H1 (cell line): ENCODE data around the gene VPS13D. TPM values are rescaled to one million over a fixed set of nuclear protein-coding genes. Genes with fewer than 3 reads are reported as not detected.

Experiments used
- CHD2 ChIP-seq: IDR thresholded peaks from 2 replicates; pipeline ENCODE4 v1.6.1; 2012; ENCODE audit warnings: low read length, improper control_type of control experiment
- FOSL1 ChIP-seq: IDR thresholded peaks from 2 replicates; pipeline ENCODE4 v1.6.1; 2011; ENCODE audit warnings: mild to moderate bottlenecking, low read depth, low read length, moderate library complexity; ENCODE audit not compliant: insufficient read depth
- GTF2F1 ChIP-seq: IDR thresholded peaks from 2 replicates; pipeline ENCODE4 v1.6.1; 2012; ENCODE audit warnings: low read depth, low read length, improper control_type of control experiment, borderline replicate concordance
- MAFK ChIP-seq: IDR thresholded peaks from 2 replicates; pipeline ENCODE4 v1.6.1; 2012; ENCODE audit warnings: low read depth, mild to moderate bottlenecking, improper control_type of control experiment, low read length
- RNF2 ChIP-seq: fragments of 200-900, 300-1000 bp; sonication (generic); IDR thresholded peaks from 2 replicates; pipeline ENCODE4 v1.7.1; 2016; ENCODE audit warnings: borderline replicate concordance, low read depth, mild to moderate bottlenecking, antibody characterized with exemption, low read length; ENCODE audit not compliant: poor library complexity, severe bottlenecking; ENCODE audit errors: missing control alignments
- RXRA ChIP-seq: IDR thresholded peaks from 2 replicates; pipeline ENCODE4 v1.6.1; 2011; ENCODE audit warnings: low read depth, mild to moderate bottlenecking, low read length, moderate library complexity; ENCODE audit not compliant: insufficient read depth
- SAP30 ChIP-seq: fragments of 300-600 bp; sonication (generic); IDR thresholded peaks from 2 replicates; pipeline ENCODE4 v1.7.1; 2012; ENCODE audit warnings: low read length, moderate library complexity, mild to moderate bottlenecking, inconsistent platforms; ENCODE audit not compliant: insufficient read depth, insufficient replicate concordance
- polyA plus RNA-seq, 7 experiments: library from polyadenylated mRNA; depleted of rRNA in 3 of 7; stranded (reverse) in 5 of 7; unstranded in 2 of 7; fragments of >200 nt in 5 of 7; fragments of 200-250 nt in 2 of 7; gene quantifications; 1 replicate in 5 of 7; 2 replicates in 1 of 7; 4 replicates in 1 of 7; pipeline versions ENCODE4 v1.2.1 to v1.2.3, GENCODE V29; 2011 to 2013; ENCODE audit warnings: missing spikeins in 2 of 7, mixed read lengths in 2 of 7
- total RNA-seq: library from RNA; stranded (reverse); fragmentation: NEBNext Ultra II Directional; extraction: Animal tissue kit (Norgen Biotek cat#: 25700); gene quantifications from 2 replicates; pipeline ENCODE4 v1.2.1, GENCODE V29; 2021
- TF ChIP-seq, protein P1 (sequence below): IDR thresholded peaks from 2 replicates; pipeline ENCODE4 v1.6.1; 2011; ENCODE audit warnings: low read length, improper control_type of control experiment

The VPS13D gene
- total and polyA plus RNA-seq, 2 of the 8 experiments (the other 6 are each of a cell fraction or from before 2014, with no cell fraction given), result 10.9 to 31.2 TPM

DNA sequence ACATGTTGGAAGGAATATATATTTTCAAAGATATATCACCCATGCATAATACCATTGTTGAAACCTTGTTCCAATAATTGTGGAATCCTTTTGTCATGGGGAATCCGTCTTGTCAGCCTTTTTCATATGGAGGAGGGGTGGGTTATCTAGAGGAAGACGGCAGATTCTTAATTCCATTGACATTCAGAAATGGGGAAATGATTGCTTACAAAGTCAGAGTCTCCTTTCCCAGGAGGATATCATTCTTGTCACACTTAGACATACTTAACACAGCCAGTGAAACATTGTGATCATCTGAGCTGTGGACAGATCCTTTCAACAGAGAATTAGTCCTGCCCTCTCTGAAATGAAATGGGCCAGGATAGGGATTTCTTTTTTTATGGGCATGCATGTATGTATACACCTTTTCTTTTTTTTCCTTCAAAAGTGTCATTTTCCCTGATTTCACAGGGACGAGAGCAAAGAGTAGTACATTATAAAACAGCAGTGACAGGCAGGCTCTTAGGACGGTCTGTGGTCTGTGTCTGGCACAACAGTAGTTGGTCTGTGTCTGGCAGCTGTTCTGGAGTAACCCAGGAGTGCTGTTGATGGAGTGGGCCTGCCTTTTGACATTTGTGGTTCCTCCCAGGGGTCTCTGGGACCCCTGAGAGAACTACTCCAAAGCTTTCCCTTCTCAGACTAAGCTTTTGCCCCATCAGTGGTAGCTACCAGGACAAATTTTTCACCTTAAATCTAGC, 50.1 kb downstream of the VPS13D start (continued):
- TF ChIP-seq RXRA, result no peak
- TF ChIP-seq MAFK, result no peak
- no peak for TF ChIP-seq FOSL1
- TF ChIP-seq, protein P1, sequence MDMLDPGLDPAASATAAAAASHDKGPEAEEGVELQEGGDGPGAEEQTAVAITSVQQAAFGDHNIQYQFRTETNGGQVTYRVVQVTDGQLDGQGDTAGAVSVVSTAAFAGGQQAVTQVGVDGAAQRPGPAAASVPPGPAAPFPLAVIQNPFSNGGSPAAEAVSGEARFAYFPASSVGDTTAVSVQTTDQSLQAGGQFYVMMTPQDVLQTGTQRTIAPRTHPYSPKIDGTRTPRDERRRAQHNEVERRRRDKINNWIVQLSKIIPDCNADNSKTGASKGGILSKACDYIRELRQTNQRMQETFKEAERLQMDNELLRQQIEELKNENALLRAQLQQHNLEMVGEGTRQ, result no peak
- TF ChIP-seq CHD2, result no peak
- no peak for TF ChIP-seq RNF2
- TF ChIP-seq GTF2F1, result no peak
- TF ChIP-seq SAP30, result no peak
